ENCODE data around the gene ZNF654. TPM values are rescaled to one million over a fixed set of nuclear protein-coding genes. Genes with fewer than 3 reads are reported as not detected.

Gene ZNF654
- total RNA-seq, 1 donor from 2014 or later, result 6.6 TPM

GRCh38 chr3:88075072-88075471, 16.0 kb downstream of the ZNF654 start:
- Histone ChIP-seq H3K27me3 (ENCODE audit: control insufficient read depth, insufficient read depth, low read length) (no peaks in the 10 kb centered on the region), H3K36me3 (ENCODE audit: control insufficient read depth, insufficient read depth, low read length) (no peaks in the 10 kb centered on the region), H3K4me3 (ENCODE audit: low read depth, low read length) (no peak overlapping the region)
- no peak for TF ChIP-seq CTCF (IDR thresholded peaks at IDR 0.05; ENCODE audit: insufficient read depth, low read length, poor library complexity, severe bottlenecking)
- no peak for DNase-seq (ENCODE audit: low read depth)

- H3K36me3 ChIP-seq (ENCODE audit: control insufficient read depth, insufficient read depth, low read length), result no peaks in the 10 kb centered on the region
- no peak overlapping the region for H3K4me3 ChIP-seq (ENCODE audit: low read depth, low read length)
- H3K27me3 ChIP-seq (ENCODE audit: control insufficient read depth, insufficient read depth, low read length), result no peaks in the 10 kb centered on the region
- DNase-seq (ENCODE audit: low read depth), result no peak
- no peak for TF ChIP-seq CTCF (IDR thresholded peaks at IDR 0.05; ENCODE audit: insufficient read depth, low read length, poor library complexity, severe bottlenecking)
These were observed 16.4 kb downstream of the ZNF654 start for GRCh38 chr3:88075497-88075896.

- Histone ChIP-seq H3K4me3 (ENCODE audit: low read depth, low read length) (no peak overlapping the region), H3K27me3 (ENCODE audit: control insufficient read depth, insufficient read depth, low read length) (no peaks in the 10 kb centered on the region), H3K36me3 (ENCODE audit: control insufficient read depth, insufficient read depth, low read length) (no peaks in the 10 kb centered on the region)
- TF ChIP-seq CTCF (IDR thresholded peaks at IDR 0.05; ENCODE audit: insufficient read depth, low read length, poor library complexity, severe bottlenecking), result no peak
- DNase-seq (ENCODE audit: low read depth), result no peak
These were observed 17.7 kb downstream of the ZNF654 start for GRCh38 chr3:88076712-88077111.

GRCh38 chr3:88078932-88079331, 19.9 kb downstream of the ZNF654 start:
- H3K36me3 ChIP-seq (ENCODE audit: control insufficient read depth, insufficient read depth, low read length), result no peaks in the 10 kb centered on the region
- DNase-seq (ENCODE audit: low read depth), result no peak
- TF ChIP-seq CTCF (IDR thresholded peaks at IDR 0.05; ENCODE audit: insufficient read depth, low read length, poor library complexity, severe bottlenecking), result no peak
- H3K4me3 ChIP-seq (ENCODE audit: low read depth, low read length), result no peak overlapping the region
- no peaks in the 10 kb centered on the region for H3K27me3 ChIP-seq (ENCODE audit: control insufficient read depth, insufficient read depth, low read length)

GRCh38 chr3:88082854-88083253, 23.8 kb downstream of the ZNF654 start:
- H3K27me3 ChIP-seq (ENCODE audit: control insufficient read depth, insufficient read depth, low read length), result no peaks in the 10 kb centered on the region
- H3K4me3 ChIP-seq (ENCODE audit: low read depth, low read length), result no peak overlapping the region
- no peak for TF ChIP-seq CTCF (IDR thresholded peaks at IDR 0.05; ENCODE audit: insufficient read depth, low read length, poor library complexity, severe bottlenecking)

GRCh38 chr3:88084097-88084501, 25.0 kb downstream of the ZNF654 start:
- no peak for TF ChIP-seq CTCF (IDR thresholded peaks at IDR 0.05; ENCODE audit: insufficient read depth, low read length, poor library complexity, severe bottlenecking)
- H3K27me3 ChIP-seq (ENCODE audit: control insufficient read depth, insufficient read depth, low read length), result no peaks in the 10 kb centered on the region
- no peak overlapping the region for H3K4me3 ChIP-seq (ENCODE audit: low read depth, low read length)
- H3K36me3 ChIP-seq (ENCODE audit: control insufficient read depth, insufficient read depth, low read length), result no peaks in the 10 kb centered on the region
- no peak for DNase-seq (ENCODE audit: low read depth)

More at GRCh38 chr3:88082854-88083253, 23.8 kb downstream of the ZNF654 start:
- no peak for DNase-seq (ENCODE audit: low read depth)
- H3K36me3 ChIP-seq (ENCODE audit: control insufficient read depth, insufficient read depth, low read length), result no peaks in the 10 kb centered on the region

All from kidney epithelial cell (primary cell).